Heart left ventricle (tissue), 16 donors: ENCODE measurements around the gene GRAP. TPM values are rescaled to one million over a fixed set of nuclear protein-coding genes. Genes with fewer than 3 reads are reported as not detected.

Experiments
- ATAC-seq, 4 donors: fragments of 200-7000 bp; cut with Tn5 transposase; one replicate each; pipeline ENCODE4 v1.9.1; 2020 to 2022; ENCODE audit warnings: moderate library complexity in 4 of 4, mild to moderate bottlenecking in 3 of 4, moderate number of reproducible peaks in 1 of 4
- DNase-seq, 5 donors: peaks; one replicate each; pipeline ENCODE4 v3.0.0-alpha.2; 2020
- H3K27ac ChIP-seq, 12 donors: fragments of 200-600 bp; sonication (generic) in 4 of 12; one replicate each; pipeline versions ENCODE4 v1.5.0 to v1.8.0; 2016 to 2022; ENCODE audit warnings: mild to moderate bottlenecking in 2 of 12
- H3K27me3 ChIP-seq, 9 donors: fragments of 200-600 bp; sonication (generic) in 2 of 9; one replicate each; pipeline versions ENCODE4 v1.5.1 to v1.8.0; 2016 to 2022; ENCODE audit warnings: mild to moderate bottlenecking in 3 of 9
- H3K36me3 ChIP-seq, 9 donors: fragments of 200-600 bp; sonication (generic) in 2 of 9; one replicate each; pipeline versions ENCODE4 v1.5.0 to v1.8.0; 2018 to 2022; ENCODE audit warnings: mild to moderate bottlenecking in 2 of 9
- H3K4me1 ChIP-seq, 12 donors: fragments of 200-600 bp; sonication (generic) in 4 of 12; one replicate each; pipeline versions ENCODE4 v1.5.0 to v1.8.0; 2016 to 2022; ENCODE audit warnings: mild to moderate bottlenecking in 3 of 12
- H3K4me3 ChIP-seq, 12 donors: fragments of 200-600 bp; sonication (generic) in 4 of 12; one replicate each; pipeline versions ENCODE4 v1.5.0 to v1.8.0; 2017 to 2022; ENCODE audit warnings: mild to moderate bottlenecking in 9 of 12, moderate library complexity in 4 of 12
- H3K9me3 ChIP-seq, 12 donors: fragments of 200-600 bp; sonication (generic) in 4 of 12; one replicate each; pipeline versions ENCODE4 v1.5.0 to v1.8.0; 2016 to 2022; ENCODE audit warnings: mild to moderate bottlenecking in 1 of 12
- CTCF ChIP-seq, 12 donors: fragments of 200-600 bp; sonication (generic) in 4 of 12; IDR thresholded peaks; one replicate each; pipeline versions ENCODE4 v1.5.0 to v1.8.0; 2018 to 2022; ENCODE audit warnings: antibody characterized with exemption in 12 of 12, mild to moderate bottlenecking in 5 of 12
- POLR2A ChIP-seq, 2 donors: fragments of 450-650 bp; IDR thresholded peaks; one replicate each; pipeline ENCODE4 v1.6.1; 2017; ENCODE audit warnings: antibody characterized with exemption in 2 of 2, mild to moderate bottlenecking in 2 of 2, moderate library complexity in 2 of 2
- WGBS, 4 donors: extraction: QIAGEN DNeasy Blood & Tissue Kit in 2 of 4; methylation state at CpG; one replicate each; pipeline versions ENCODE4 v1.1.5 to v1.1.7; 2013 to 2018; 5-methylcytosine and 5-hydroxymethylcytosine counted together
- intact Hi-C, 10 donors: fragments of 100-400 bp; cut with DNase I; formaldehyde crosslinking; loops; one replicate each; pipeline versions ENCODE4 v1.11.1 to v1.14.2; 2022
- polyA plus RNA-seq, 2 donors: library from polyadenylated mRNA; stranded (reverse); fragments of 200-250 nt; gene quantifications; one replicate each; pipeline ENCODE4 v1.2.3, GENCODE V29; 2013
- total RNA-seq, 9 donors: library from RNA; depleted of rRNA in 2 of 9; stranded (reverse); fragments of >200 nt in 2 of 9; fragmentation: NEBNext Ultra II Directional in 3 of 9; extraction: Animal tissue kit (Norgen Biotek cat#: 25700) in 3 of 9; gene quantifications; one replicate each; pipeline versions ENCODE4 v1.1.0 to v1.2.4, GENCODE V29; 2016 to 2023
- donor health status: ischemic (EF 13 %, LVEDD 7.1; RV severe dilation, severe dysfunction).
- donor health status: healthy with polysubstance abuse.
- donor health status: DM: no; HTN: yes; CAD: no.
- donor health status: DM: no; HTN: no; CAD: no.
- donor health status: ischemic (EF 25% LVEDD 6.9; RV normal size, moderate dysfunction).
- donor health status: ischemic (EF 25% LVEDD 5.7; RV mildly dilated, moderate dysfunction).
- donor health status: healthy.
- donor health status: DM: yes; HTN: yes; CAD: no.
- donor health status: ischemic (EF 35%, LVEDD 5.7; RV mildly dilated, moderate dysfunction).
- donor health status: nonischemic (EF 11% LVEDD 7.7; RV severe dilation, severe dysfunction).
- donor health status: DM: yes; HTN: yes; CAD: no.
- donor health status: PGD.
- donor health status: ischemic (EF 29% LVEDD 5.4; RV normal size, mild dysfunction).
- donor health status: nonischemic (EF 23%, LVEDD 6.1; RV moderate dilation, normal function).

The GRAP gene
- total and polyA plus RNA-seq, 11 donors = 1.1 to 6.3 (median 2.1) TPM

GRCh38 chr17:18997650-18998196, 49.0 kb downstream of the GRAP start:
- no peak overlapping the region for H3K27ac ChIP-seq
- intact Hi-C loops = no loop called here
- ATAC-seq (no peak), DNase-seq (no peak)
- no peaks in the 10 kb centered on the region for H3K27me3 ChIP-seq
- H3K36me3 ChIP-seq = no peaks in the 10 kb centered on the region
- peaks cover 0 to 4% (median 0%) of the 10 kb centered on the region in 12 donors for H3K4me1 ChIP-seq
- TF ChIP-seq POLR2A (IDR thresholded peaks at IDR 0.05) = no peak
- no peak for TF ChIP-seq CTCF (IDR thresholded peaks at IDR 0.05)
- no peak overlapping the region for H3K4me3 ChIP-seq
- peaks cover 0 to 18% (median 4%) of the 10 kb centered on the region in 12 donors for H3K9me3 ChIP-seq
- 61 to 74% (median 65%) methylated on average over 6 of the region's 6 CpGs for WGBS, 4 donors

DNA sequence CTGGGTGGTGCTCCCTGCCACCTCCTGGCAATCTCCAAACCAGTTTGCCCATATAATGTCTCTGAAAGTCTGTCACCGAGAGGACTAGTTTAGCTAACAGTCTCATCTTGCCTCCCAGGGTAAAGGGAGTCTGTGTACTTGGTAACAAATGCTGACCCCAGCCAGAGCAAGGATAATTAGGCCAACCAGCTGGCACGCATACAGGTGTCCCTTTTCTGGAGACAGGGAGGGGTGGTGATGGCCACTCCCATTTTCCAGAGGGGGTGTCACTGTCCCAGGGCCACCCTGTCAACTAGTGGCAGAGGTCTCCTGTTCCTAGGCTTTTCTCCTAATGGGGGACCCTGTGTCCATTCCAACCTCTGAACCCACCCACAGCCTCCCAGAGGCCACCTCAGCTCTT, 50.3 kb downstream of the GRAP start:
- ATAC-seq (no peak), DNase-seq (no peak)
- H3K36me3 ChIP-seq = no peaks in the 10 kb centered on the region
- H3K27ac ChIP-seq = no peak overlapping the region
- H3K4me3 ChIP-seq = no peak overlapping the region
- H3K27me3 ChIP-seq = no peaks in the 10 kb centered on the region
- intact Hi-C loops = no loop called here
- H3K4me1 ChIP-seq = peaks cover 0 to 9% (median 0%) of the 10 kb centered on the region in 12 donors
- peaks cover 0 to 18% (median 4%) of the 10 kb centered on the region in 12 donors for H3K9me3 ChIP-seq
- WGBS, 4 donors = 91 to 100% (median 95%) methylated on average over 2 of the region's 2 CpGs
- TF ChIP-seq CTCF (IDR thresholded peaks at IDR 0.05) = no peak
- no peak for TF ChIP-seq POLR2A (IDR thresholded peaks at IDR 0.05)

DNA sequence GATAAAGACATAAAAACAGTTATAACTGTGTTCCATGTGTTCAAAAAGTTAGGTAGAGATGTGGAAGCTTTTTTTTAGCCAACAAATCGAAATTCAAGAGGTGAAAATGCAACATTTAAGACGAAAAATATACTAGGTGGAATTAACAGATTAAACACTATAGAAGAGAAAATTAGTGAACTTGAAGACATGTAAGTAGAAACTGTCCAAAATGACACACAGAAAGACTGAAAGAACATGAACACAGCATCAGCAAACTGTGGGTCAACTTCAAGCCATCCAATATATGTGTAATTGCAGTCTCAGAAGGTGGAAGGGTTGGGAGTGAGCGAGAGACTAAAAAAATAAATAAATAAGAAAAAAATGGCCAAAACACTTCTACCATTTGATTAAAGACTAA, 51.5 kb downstream of the GRAP start:
- no peak overlapping the region for H3K4me3 ChIP-seq
- no peaks in the 10 kb centered on the region for H3K36me3 ChIP-seq
- peaks cover 0 to 9% (median 0%) of the 10 kb centered on the region in 12 donors for H3K4me1 ChIP-seq
- H3K27ac ChIP-seq = no peak overlapping the region
- TF ChIP-seq POLR2A (IDR thresholded peaks at IDR 0.05) (no peak), CTCF (IDR thresholded peaks at IDR 0.05) (no peak)
- intact Hi-C loops = no loop called here
- no peak for ATAC-seq
- WGBS, 4 donors = 85 to 89% (median 87%) methylated on average over 3 of the region's 3 CpGs
- H3K27me3 ChIP-seq = no peaks in the 10 kb centered on the region
- peaks cover 0 to 18% (median 4%) of the 10 kb centered on the region in 12 donors for H3K9me3 ChIP-seq
- no peak for DNase-seq

GRCh38 chr17:18994631-18995030, 52.1 kb downstream of the GRAP start:
- Histone ChIP-seq H3K27me3 (no peaks in the 10 kb centered on the region), H3K4me1 (peaks cover 0 to 9% (median 0%) of the 10 kb centered on the region in 12 donors), H3K4me3 (no peak overlapping the region), H3K27ac (no peak overlapping the region), H3K9me3 (peaks cover 0 to 18% (median 4%) of the 10 kb centered on the region in 12 donors), H3K36me3 (no peaks in the 10 kb centered on the region)
- no peak for DNase-seq
- TF ChIP-seq CTCF (IDR thresholded peaks at IDR 0.05) (no peak), POLR2A (IDR thresholded peaks at IDR 0.05) (no peak)
- ATAC-seq = no peak
- intact Hi-C loops = no loop called here
- whole genome bisulfite sequencing, 4 donors = 33 to 53% (median 43%) methylated on average over 1 of the region's 1 CpG
